GM19455 (cell line): ENCODE results near the gene NXPH3.

Experiments
- ATAC-seq: cut with Tn5 transposase; IDR thresholded peaks from one replicate; pipeline ENCODE4 v1.9.1; 2021; ENCODE audit not compliant: unreplicated experiment

Gene NXPH3

DNA sequence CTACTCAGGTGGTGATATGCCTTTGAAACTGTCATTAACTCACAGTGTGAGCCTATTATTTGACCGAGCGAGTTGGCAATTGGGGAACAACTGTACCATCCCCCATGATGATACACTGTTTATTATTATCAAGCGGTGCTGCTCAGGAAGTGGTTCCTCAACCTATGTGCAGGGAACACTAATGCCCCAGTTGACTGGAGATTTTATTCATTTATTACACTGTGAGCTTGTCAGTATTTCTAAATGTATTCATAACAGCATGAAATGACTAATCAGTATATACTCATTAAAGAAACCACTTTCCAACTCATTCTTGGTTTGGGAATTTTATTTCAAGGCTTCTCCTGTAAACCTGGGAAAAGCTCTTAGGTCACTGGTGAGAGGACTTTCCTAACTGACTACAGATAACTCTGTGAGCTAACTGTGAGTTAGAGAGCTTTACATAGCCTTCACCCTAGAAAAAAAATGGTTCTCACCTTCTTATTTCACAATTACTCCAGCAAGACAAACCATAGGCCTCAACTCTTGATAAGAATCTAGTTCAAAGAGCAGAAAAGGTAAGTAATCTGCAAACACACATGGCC, 42.4 kb downstream of the NXPH3 start:
- no peak for ATAC-seq

DNA sequence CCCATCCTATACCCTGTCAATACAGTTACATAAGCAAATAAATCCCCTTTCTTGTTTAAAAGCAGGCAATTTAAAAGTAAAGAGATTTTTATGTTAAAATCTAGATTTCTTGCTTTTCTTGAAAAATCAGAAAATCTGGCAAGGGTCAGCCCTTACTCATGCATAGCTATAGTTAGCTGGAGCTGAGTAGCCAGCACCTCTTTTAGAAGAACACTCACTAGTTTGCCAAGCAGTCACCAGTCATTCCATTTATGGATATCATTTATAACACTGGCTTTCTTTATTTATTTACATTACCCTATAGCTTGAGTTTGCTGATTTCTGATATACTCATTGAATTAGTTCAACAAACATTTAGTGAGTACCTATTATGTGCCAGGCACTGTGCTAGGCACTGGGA, 45.7 kb downstream of the NXPH3 start:
- ATAC-seq = no peak

DNA sequence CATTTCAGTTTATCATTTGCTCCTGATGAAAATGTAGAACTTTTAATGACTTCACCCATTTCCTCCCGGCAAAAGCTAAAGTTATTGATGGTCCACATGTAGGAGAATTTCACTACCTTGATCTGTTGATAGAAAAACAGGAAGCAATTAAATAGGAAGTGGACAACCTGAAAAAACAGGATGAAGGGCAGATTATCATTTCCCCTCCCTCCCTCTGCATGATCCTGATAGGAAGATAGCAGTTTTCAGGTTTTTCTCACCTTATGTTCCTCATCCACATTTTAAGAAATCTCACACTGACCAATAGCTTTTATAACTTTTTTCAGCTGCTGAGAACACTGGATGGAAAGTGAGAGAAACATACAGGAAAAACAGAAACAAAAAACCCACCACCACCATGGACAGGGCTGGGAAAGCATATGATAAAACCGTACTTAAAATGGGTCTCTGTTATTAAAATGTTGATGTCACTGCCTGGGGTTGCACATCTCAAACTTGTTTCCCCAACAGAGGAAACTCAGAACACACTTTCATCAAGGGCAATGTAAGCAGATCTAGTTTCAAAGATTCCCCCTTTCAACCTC, 46.4 kb downstream of the NXPH3 start:
- ATAC-seq = no peak

DNA sequence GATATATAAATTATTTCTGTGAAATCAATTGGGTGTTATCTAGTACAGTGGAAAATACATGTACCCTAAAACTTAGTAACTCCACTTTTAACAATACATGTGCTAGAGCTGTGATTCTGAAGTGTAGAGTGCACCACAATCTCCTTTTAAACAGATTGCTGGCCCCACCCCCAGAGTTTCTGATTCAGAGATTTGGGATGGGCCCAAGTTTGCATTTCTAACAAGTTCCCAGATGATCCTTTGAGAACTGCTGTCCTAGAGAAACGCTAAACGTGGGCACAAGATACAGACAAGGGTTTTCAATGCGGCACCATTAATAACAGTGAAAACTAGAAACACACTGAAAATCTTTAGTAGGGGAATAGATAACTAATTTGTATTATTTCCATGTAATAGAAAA, 49.2 kb downstream of the NXPH3 start:
- no peak for ATAC-seq

DNA sequence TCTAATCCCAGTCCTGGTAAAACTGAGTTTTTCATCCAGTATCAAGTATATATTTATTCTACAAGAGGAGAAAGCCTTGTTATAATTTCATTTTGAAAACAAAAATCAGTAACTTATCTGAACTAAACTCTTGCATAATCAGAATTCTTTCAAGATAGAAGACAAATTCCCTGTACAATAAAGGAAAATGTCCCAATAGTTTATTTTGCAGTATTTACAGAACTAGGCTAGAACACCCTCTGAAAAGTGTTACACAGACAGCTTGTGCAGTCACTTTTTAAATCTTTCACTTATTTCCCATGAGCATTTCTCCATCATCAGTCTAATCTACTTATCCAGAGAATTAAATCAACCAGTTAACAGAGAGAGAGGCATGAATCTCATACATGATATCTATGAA, 53.8 kb downstream of the NXPH3 start:
- no peak for ATAC-seq

DNA sequence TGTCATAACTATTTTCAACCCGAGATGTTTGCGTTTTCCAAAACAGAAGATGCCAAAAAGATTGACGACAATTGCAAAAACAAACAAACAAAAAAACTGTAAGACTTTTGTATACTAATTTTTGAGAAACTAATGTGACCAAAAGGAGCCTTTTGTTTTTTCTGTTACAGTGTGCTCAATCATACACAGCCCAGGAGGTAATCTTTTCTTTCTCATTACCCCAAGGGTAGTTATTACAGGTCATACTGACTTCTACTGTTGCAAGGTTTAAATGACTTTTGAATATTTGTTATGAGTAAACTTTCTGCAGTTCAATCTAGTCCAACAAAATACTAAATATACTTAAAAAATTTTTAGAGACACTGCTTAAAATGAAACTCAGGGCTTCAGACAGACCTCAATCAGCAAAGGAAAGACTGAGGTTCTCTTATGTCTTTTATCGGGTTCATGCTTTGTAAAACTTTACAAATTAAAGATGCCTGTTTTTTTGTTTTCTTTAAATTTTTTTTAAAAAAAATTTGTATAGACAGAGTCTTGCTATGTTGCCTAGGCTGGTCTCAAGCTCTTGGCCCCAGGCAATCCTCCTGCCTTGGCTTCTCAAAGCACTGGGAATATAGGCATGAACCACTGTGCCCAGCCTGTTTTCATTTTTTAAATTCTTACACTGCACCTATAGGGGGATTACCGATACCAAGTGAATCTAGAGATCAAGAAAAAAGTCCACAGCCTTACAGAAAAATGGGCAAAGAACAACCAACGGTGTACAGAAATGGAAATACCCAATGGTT, 54.6 kb downstream of the NXPH3 start:
- no peak for ATAC-seq

DNA sequence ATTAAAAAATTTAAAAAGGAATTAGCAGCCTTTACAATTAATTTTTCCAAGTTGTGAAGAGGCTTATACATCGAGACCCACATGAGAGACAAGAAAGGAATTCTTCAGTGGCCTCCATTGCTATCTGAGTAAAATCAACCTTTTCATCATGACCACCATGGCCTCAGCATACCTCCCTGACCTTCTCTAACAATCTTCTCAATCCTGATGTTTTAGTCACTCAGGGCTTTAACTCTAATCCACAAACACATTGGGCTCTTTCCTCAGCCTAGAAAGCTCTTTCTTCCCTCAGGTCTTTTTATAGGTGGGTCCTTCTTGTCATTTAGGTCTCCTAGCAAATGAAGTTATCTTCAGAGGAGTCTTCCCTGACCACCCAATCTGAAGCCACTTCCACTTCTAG, 55.8 kb downstream of the NXPH3 start:
- no peak for ATAC-seq
